ENCODE results near the gene SIPA1L3.

SIPA1L3 gene

GRCh38 chr19:38101723-38102122, 194.7 kb downstream of the SIPA1L3 start:
- Histone ChIP-seq H4K8ac (ENCODE audit: low read depth, low read length) (no peak overlapping the region), H3K4ac (ENCODE audit: low read length) (no peak overlapping the region), H3K14ac (ENCODE audit: low read length) (no peak overlapping the region), H2BK15ac (ENCODE audit: low read length) (no peak overlapping the region), H2BK120ac (ENCODE audit: low read depth, low read length) (no peak overlapping the region), H3K4me3 (ENCODE audit: low read length in 2 of 2) (no peak overlapping the region), H3K9me3 (replicated peaks in 1 of 2; ENCODE audit: control insufficient read depth in 2 of 2, insufficient read depth in 1 of 2, low read depth in 1 of 2, low read length in 2 of 2) (peaks cover 12 to 17% of the 10 kb centered on the region in 2 donors), H4K91ac (ENCODE audit: low read depth, low read length, poor library complexity) (no peak overlapping the region), H3K18ac (ENCODE audit: low read length) (peak overlapping the region; percentile 35), H2AK5ac (ENCODE audit: low read depth, low read length) (no peak overlapping the region), H3K23ac (ENCODE audit: low read depth, low read length, poor library complexity) (no peak overlapping the region), H3K27me3 (ENCODE audit: control insufficient read depth in 3 of 3, insufficient read depth in 3 of 3, low read depth in 1 of 3, low read length in 3 of 3) (peaks cover 0 to 2% (median 0%) of the 10 kb centered on the region in 3 experiments), H3K4me2 (ENCODE audit: insufficient read depth, low read length, poor library complexity, severe bottlenecking) (no peak overlapping the region), H3K36me3 (replicated peaks in 1 of 2; ENCODE audit: control insufficient read depth in 2 of 2, insufficient read depth in 2 of 2, low read length in 2 of 2) (peaks cover 32 to 75% of the 10 kb centered on the region in 2 donors), H2BK5ac (ENCODE audit: low read length) (no peak overlapping the region), H2BK12ac (ENCODE audit: low read length) (no peak overlapping the region), H3K79me1 (ENCODE audit: low read depth, low read length) (peaks cover 2% of the 10 kb centered on the region), H3K4me1 (ENCODE audit: control insufficient read depth in 2 of 2, insufficient read depth in 1 of 2, low read depth in 1 of 2, low read length in 2 of 2) (no peaks in the 10 kb centered on the region), H3K27ac (replicated peaks; ENCODE audit: low read length) (no peak overlapping the region), H2AFZ (ENCODE audit: low read length) (no peak overlapping the region), H3K9ac (ENCODE audit: low read depth, low read length, poor library complexity) (peak overlapping the region; percentile 12)
- WGBS, 2 donors (ENCODE audit: extremely low coverage in 2 of 2, insufficient read length in 2 of 2, insufficient replicate concordance in 1 of 2) = no CpG with 5 or more reads among the region's 10 CpGs
- no peak for DNase-seq (ENCODE audit: low spot score)

- no peak overlapping the region for H4K91ac ChIP-seq (ENCODE audit: low read depth, low read length, poor library complexity)
- no peaks in the 10 kb centered on the region for H3K4me1 ChIP-seq (ENCODE audit: control insufficient read depth in 2 of 2, insufficient read depth in 1 of 2, low read depth in 1 of 2, low read length in 2 of 2)
- H2BK120ac ChIP-seq (ENCODE audit: low read depth, low read length) = no peak overlapping the region
- no peak overlapping the region for H2BK15ac ChIP-seq (ENCODE audit: low read length)
- no peak overlapping the region for H3K18ac ChIP-seq (ENCODE audit: low read length)
- H3K36me3 ChIP-seq (replicated peaks in 1 of 2; ENCODE audit: control insufficient read depth in 2 of 2, insufficient read depth in 2 of 2, low read length in 2 of 2) = peaks cover 38 to 83% of the 10 kb centered on the region in 2 donors
- H3K9ac ChIP-seq (ENCODE audit: low read depth, low read length, poor library complexity) = no peak overlapping the region
- no peak overlapping the region for H2BK12ac ChIP-seq (ENCODE audit: low read length)
- H3K9me3 ChIP-seq (replicated peaks in 1 of 2; ENCODE audit: control insufficient read depth in 2 of 2, insufficient read depth in 1 of 2, low read depth in 1 of 2, low read length in 2 of 2) = peaks cover 0 to 6% of the 10 kb centered on the region in 2 donors
- no peak overlapping the region for H3K27ac ChIP-seq (replicated peaks; ENCODE audit: low read length)
- H3K23ac ChIP-seq (ENCODE audit: low read depth, low read length, poor library complexity) = no peak overlapping the region
- H2BK5ac ChIP-seq (ENCODE audit: low read length) = no peak overlapping the region
- peaks cover 0 to 2% (median 0%) of the 10 kb centered on the region in 3 experiments for H3K27me3 ChIP-seq (ENCODE audit: control insufficient read depth in 3 of 3, insufficient read depth in 3 of 3, low read depth in 1 of 3, low read length in 3 of 3)
- no CpG with 5 or more reads among the region's 4 CpGs for WGBS, 2 donors (ENCODE audit: extremely low coverage in 2 of 2, insufficient read length in 2 of 2, insufficient replicate concordance in 1 of 2)
- peaks cover 2% of the 10 kb centered on the region for H3K79me1 ChIP-seq (ENCODE audit: low read depth, low read length)
- H3K14ac ChIP-seq (ENCODE audit: low read length) = no peak overlapping the region
- H2AFZ ChIP-seq (ENCODE audit: low read length) = no peak overlapping the region
- H2AK5ac ChIP-seq (ENCODE audit: low read depth, low read length) = no peak overlapping the region
- no peak overlapping the region for H3K4me3 ChIP-seq (ENCODE audit: low read length in 2 of 2)
- no peak overlapping the region for H4K8ac ChIP-seq (ENCODE audit: low read depth, low read length)
- no peak overlapping the region for H3K4me2 ChIP-seq (ENCODE audit: insufficient read depth, low read length, poor library complexity, severe bottlenecking)
- H3K4ac ChIP-seq (ENCODE audit: low read length) = no peak overlapping the region
- no peak for DNase-seq (ENCODE audit: low spot score)
These were observed 198.6 kb downstream of the SIPA1L3 start for GRCh38 chr19:38105574-38105973.

- Histone ChIP-seq H3K9me3 (replicated peaks in 1 of 2; ENCODE audit: control insufficient read depth in 2 of 2, insufficient read depth in 1 of 2, low read depth in 1 of 2, low read length in 2 of 2) (peaks cover 0 to 4% of the 10 kb centered on the region in 2 donors), H3K4me1 (ENCODE audit: control insufficient read depth in 2 of 2, insufficient read depth in 1 of 2, low read depth in 1 of 2, low read length in 2 of 2) (no peaks in the 10 kb centered on the region), H3K27ac (replicated peaks; ENCODE audit: low read length) (no peak overlapping the region), H2BK5ac (ENCODE audit: low read length) (no peak overlapping the region), H3K4me3 (ENCODE audit: low read length in 2 of 2) (no peak overlapping the region), H3K9ac (ENCODE audit: low read depth, low read length, poor library complexity) (no peak overlapping the region), H3K4me2 (ENCODE audit: insufficient read depth, low read length, poor library complexity, severe bottlenecking) (no peak overlapping the region), H2BK12ac (ENCODE audit: low read length) (no peak overlapping the region), H3K18ac (ENCODE audit: low read length) (no peak overlapping the region), H2BK15ac (ENCODE audit: low read length) (no peak overlapping the region), H2BK120ac (ENCODE audit: low read depth, low read length) (no peak overlapping the region), H2AFZ (ENCODE audit: low read length) (no peak overlapping the region), H3K14ac (ENCODE audit: low read length) (no peak overlapping the region), H3K79me1 (ENCODE audit: low read depth, low read length) (peaks cover 7% of the 10 kb centered on the region), H3K4ac (ENCODE audit: low read length) (no peak overlapping the region), H4K91ac (ENCODE audit: low read depth, low read length, poor library complexity) (no peak overlapping the region), H3K36me3 (replicated peaks in 1 of 2; ENCODE audit: control insufficient read depth in 2 of 2, insufficient read depth in 2 of 2, low read length in 2 of 2) (peaks cover 32 to 82% of the 10 kb centered on the region in 2 donors), H2AK5ac (ENCODE audit: low read depth, low read length) (no peak overlapping the region), H3K23ac (ENCODE audit: low read depth, low read length, poor library complexity) (no peak overlapping the region), H3K27me3 (ENCODE audit: control insufficient read depth in 3 of 3, insufficient read depth in 3 of 3, low read depth in 1 of 3, low read length in 3 of 3) (peaks cover 0 to 4% (median 0%) of the 10 kb centered on the region in 3 experiments), H4K8ac (ENCODE audit: low read depth, low read length) (no peak overlapping the region)
- DNase-seq (ENCODE audit: low spot score) = no peak
- no CpG with 5 or more reads among the region's 4 CpGs for WGBS, 2 donors (ENCODE audit: extremely low coverage in 2 of 2, insufficient read length in 2 of 2, insufficient replicate concordance in 1 of 2)
These were observed 200.1 kb downstream of the SIPA1L3 start for GRCh38 chr19:38107129-38107528.

- Histone ChIP-seq H2BK5ac (ENCODE audit: low read length) (no peak overlapping the region), H3K9me3 (replicated peaks in 1 of 2; ENCODE audit: control insufficient read depth in 2 of 2, insufficient read depth in 1 of 2, low read depth in 1 of 2, low read length in 2 of 2) (peaks cover 0 to 5% of the 10 kb centered on the region in 2 donors), H3K79me1 (ENCODE audit: low read depth, low read length) (peaks cover 7% of the 10 kb centered on the region), H3K27ac (replicated peaks; ENCODE audit: low read length) (no peak overlapping the region), H2BK120ac (ENCODE audit: low read depth, low read length) (no peak overlapping the region), H3K27me3 (ENCODE audit: control insufficient read depth in 3 of 3, insufficient read depth in 3 of 3, low read depth in 1 of 3, low read length in 3 of 3) (peaks cover 0 to 4% (median 0%) of the 10 kb centered on the region in 3 experiments), H3K36me3 (replicated peaks in 1 of 2; ENCODE audit: control insufficient read depth in 2 of 2, insufficient read depth in 2 of 2, low read length in 2 of 2) (peaks cover 35 to 79% of the 10 kb centered on the region in 2 donors), H4K91ac (ENCODE audit: low read depth, low read length, poor library complexity) (peak overlapping the region; percentile 90), H3K4me1 (ENCODE audit: control insufficient read depth in 2 of 2, insufficient read depth in 1 of 2, low read depth in 1 of 2, low read length in 2 of 2) (no peaks in the 10 kb centered on the region), H4K8ac (ENCODE audit: low read depth, low read length) (peak overlapping the region; percentile 88), H3K4ac (ENCODE audit: low read length) (no peak overlapping the region), H2BK12ac (ENCODE audit: low read length) (peak overlapping the region; percentile 51), H2AFZ (ENCODE audit: low read length) (no peak overlapping the region), H3K9ac (ENCODE audit: low read depth, low read length, poor library complexity) (peak overlapping the region; percentile 82), H2BK15ac (ENCODE audit: low read length) (no peak overlapping the region), H3K4me3 (ENCODE audit: low read length in 2 of 2) (peak overlapping the region in 1 of 2 donors; percentile 28), H3K4me2 (ENCODE audit: insufficient read depth, low read length, poor library complexity, severe bottlenecking) (no peak overlapping the region), H3K23ac (ENCODE audit: low read depth, low read length, poor library complexity) (peak overlapping the region; percentile 87), H3K18ac (ENCODE audit: low read length) (peak overlapping the region; percentile 50), H3K14ac (ENCODE audit: low read length) (peak overlapping the region; percentile 79), H2AK5ac (ENCODE audit: low read depth, low read length) (no peak overlapping the region)
- WGBS, 2 donors (ENCODE audit: extremely low coverage in 2 of 2, insufficient read length in 2 of 2, insufficient replicate concordance in 1 of 2) = no CpG with 5 or more reads among the region's 9 CpGs
- no peak for DNase-seq (ENCODE audit: low spot score)
These were observed 204.9 kb downstream of the SIPA1L3 start for GRCh38 chr19:38111898-38112297.

Data from neuronal stem cell (in vitro differentiated cells).